Small intestine (tissue), 7 donors: ENCODE data around the gene GCNT4. TPM values are rescaled to one million over a fixed set of nuclear protein-coding genes. Genes with fewer than 3 reads are reported as not detected.

Experiments used
- DNase-seq, 2 donors: peaks; one replicate each; pipeline versions ENCODE4 v3.0.0 to v3.0.0-alpha.2; 2013
- FAIRE-seq: peaks from 2 replicates; lab custom pipeline; 2012; peaks lifted over from hg19 to GRCh38; lab: Jason Lieb, UNC
- H3K27ac ChIP-seq, 3 donors: one replicate each; pipeline ENCODE4 v1.5.1; 2013; ENCODE audit warnings: low read length in 2 of 3, mild to moderate bottlenecking in 2 of 3, control low read depth in 1 of 3, inconsistent platforms in 1 of 3, low read depth in 1 of 3, moderate library complexity in 1 of 3
- H3K27me3 ChIP-seq, 3 donors: one replicate each; pipeline ENCODE4 v1.6.1; 2013; ENCODE audit warnings: low read length in 3 of 3, inconsistent platforms in 1 of 3; ENCODE audit not compliant: control insufficient read depth in 3 of 3, insufficient read depth in 3 of 3
- H3K36me3 ChIP-seq, 3 donors: one replicate each; pipeline ENCODE4 v1.6.1; 2013; ENCODE audit warnings: low read length in 3 of 3, inconsistent platforms in 1 of 3, low read depth in 1 of 3, mild to moderate bottlenecking in 1 of 3, moderate library complexity in 1 of 3; ENCODE audit not compliant: control insufficient read depth in 3 of 3, insufficient read depth in 2 of 3
- H3K4me1 ChIP-seq, 3 donors: one replicate each; pipeline ENCODE4 v1.6.1; 2013; ENCODE audit warnings: low read length in 2 of 3, inconsistent platforms in 1 of 3, low read depth in 1 of 3, mild to moderate bottlenecking in 1 of 3, moderate library complexity in 1 of 3; ENCODE audit not compliant: control insufficient read depth in 3 of 3, insufficient read depth in 2 of 3
- H3K4me3 ChIP-seq, 3 donors: one replicate each; pipeline ENCODE4 v1.5.1; 2013; ENCODE audit warnings: low read length in 3 of 3, control low read depth in 1 of 3, inconsistent platforms in 1 of 3, low read depth in 1 of 3, mild to moderate bottlenecking in 1 of 3, moderate library complexity in 1 of 3
- H3K9me3 ChIP-seq, 2 donors: one replicate each; pipeline ENCODE4 v1.6.1; 2013; ENCODE audit warnings: low read depth in 1 of 2, low read length in 1 of 2; ENCODE audit not compliant: control insufficient read depth in 2 of 2, insufficient read depth in 1 of 2
- WGBS, 3 donors: extraction: QIAGEN DNeasy Blood & Tissue Kit; methylation state at CpG; one replicate each; pipeline ENCODE4 v1.1.7; 2013; 5-methylcytosine and 5-hydroxymethylcytosine counted together
- polyA plus RNA-seq, 4 donors: library from polyadenylated mRNA; stranded (reverse) in 3 of 4; unstranded in 1 of 4; fragments of 200-250 nt in 3 of 4; fragments of 120-200 nt in 1 of 4; gene quantifications; one replicate each; pipeline versions ENCODE4 v1.2.1 to v1.2.3, GENCODE V29; 2013
- donor health status: healthy with polysubstance abuse.
- donor health status: control.
- donor health status: control.
- donor health status: Bipolar disorder and iron deficiency.
- donor health status: healthy.

GCNT4 gene
- polyA plus RNA-seq, 4 donors: 4.7 to 26.0 (median 13.3) TPM

DNA sequence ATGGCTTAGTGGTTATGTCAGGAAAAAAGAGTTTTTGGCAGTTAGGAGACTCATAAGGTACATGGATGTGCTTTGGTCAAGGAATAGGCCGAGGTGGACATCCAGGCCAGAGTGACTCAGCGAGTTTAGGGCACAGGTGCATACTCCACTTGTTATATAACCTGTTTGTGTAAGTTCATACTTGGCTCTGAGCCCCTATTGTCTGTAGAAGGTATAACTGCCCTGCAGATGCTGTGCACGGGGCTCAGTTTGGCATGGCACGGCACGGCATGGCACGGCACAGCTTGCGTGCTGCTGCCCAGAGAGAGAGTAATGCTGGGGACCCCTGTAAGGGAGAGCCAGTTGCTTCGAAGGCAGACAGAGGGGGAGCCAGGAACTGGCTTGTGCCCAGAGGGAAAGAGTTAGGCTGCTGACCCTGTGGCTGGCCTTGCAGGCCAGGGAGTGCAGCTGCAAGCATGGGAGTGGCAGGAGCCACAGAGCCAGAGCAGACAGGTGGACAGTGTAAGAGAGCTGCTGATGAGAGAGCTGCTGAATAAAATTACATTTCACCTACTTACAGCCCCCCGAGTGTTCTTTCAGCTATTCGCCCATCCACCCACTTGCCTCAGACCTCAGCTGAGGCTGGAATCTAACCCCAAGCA lies 32.2 kb downstream of the GCNT4 start:
- no peaks in the 10 kb centered on the region for H3K36me3 ChIP-seq
- 72 to 81% (median 73%) methylated on average over 10 of the region's 10 CpGs for WGBS, 3 donors
- DNase-seq (peak in 1 of 2 donors; percentile 21), FAIRE-seq (no peak)
- H3K27ac ChIP-seq: no peak overlapping the region
- no peaks in the 10 kb centered on the region for H3K9me3 ChIP-seq
- no peak overlapping the region for H3K4me3 ChIP-seq
- peaks cover 0 to 6% (median 0%) of the 10 kb centered on the region in 3 donors for H3K4me1 ChIP-seq
- no peaks in the 10 kb centered on the region for H3K27me3 ChIP-seq

DNA sequence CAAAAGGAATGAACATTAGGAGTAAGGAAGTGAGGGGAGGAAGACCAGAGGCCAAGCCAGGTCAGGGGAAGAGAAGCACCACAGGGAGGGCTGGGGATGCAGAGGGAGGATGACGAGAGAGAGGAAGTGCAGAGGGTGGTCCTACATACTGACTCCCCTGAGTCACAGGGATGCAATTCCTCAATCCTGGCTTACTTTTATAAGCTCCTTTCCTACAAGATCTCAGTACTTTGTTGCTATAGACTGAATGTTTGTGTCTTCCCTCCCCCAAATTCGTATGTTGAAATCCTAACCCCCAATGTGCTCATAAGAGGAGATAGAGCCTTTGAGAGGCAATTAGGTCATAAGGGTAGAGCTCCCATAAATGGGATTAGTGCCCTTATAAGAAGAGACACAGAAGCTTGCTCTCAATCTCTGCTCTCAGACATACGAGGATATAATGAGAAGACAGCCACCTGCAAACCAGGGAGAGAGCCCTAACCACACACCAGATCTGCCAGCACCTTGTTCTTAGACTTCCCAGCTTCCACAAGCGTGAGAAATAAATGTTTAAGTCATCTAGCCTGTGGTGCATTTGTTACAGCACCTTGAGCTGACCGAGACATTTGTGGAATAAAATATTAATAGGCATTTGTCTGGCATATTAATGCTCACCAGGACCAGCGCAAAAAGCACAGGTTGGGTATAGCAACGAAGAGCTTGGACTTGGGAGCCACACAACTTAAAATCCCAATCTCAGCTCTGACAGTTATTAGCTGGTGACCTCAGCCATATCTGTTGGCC lies 33.4 kb downstream of the GCNT4 start:
- DNase-seq: no peak
- Histone ChIP-seq H3K9me3 (no peaks in the 10 kb centered on the region), H3K36me3 (no peaks in the 10 kb centered on the region), H3K4me3 (no peak overlapping the region), H3K4me1 (peaks cover 0 to 6% (median 0%) of the 10 kb centered on the region in 3 donors), H3K27ac (no peak overlapping the region), H3K27me3 (no peaks in the 10 kb centered on the region)
- no peak for FAIRE-seq
- 78 to 88% (median 81%) methylated on average over 7 of the region's 7 CpGs for WGBS, 3 donors

DNA sequence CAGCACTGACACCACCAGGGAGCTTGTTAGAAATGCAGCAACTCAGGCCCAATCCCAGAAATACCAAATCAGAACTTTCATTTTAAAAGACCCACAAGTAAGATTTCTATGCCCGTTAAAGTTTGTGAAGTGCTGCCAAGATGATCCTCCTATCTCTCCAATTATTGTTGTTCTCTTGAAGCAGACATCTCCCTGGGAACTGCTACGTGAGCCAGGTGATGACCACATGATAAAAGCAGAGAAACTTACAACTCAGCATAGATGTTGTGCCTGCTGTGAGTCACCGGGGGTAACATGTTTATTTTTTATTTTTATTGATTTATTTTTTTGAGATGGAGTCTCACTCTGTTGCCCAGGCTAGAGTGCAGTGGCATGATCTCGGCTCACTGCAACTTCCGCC lies 34.4 kb downstream of the GCNT4 start:
- FAIRE-seq (no peak), DNase-seq (no peak)
- H3K36me3 ChIP-seq: no peaks in the 10 kb centered on the region
- no peak overlapping the region for H3K4me3 ChIP-seq
- no peak overlapping the region for H3K27ac ChIP-seq
- no peaks in the 10 kb centered on the region for H3K9me3 ChIP-seq
- H3K27me3 ChIP-seq: no peaks in the 10 kb centered on the region
- peaks cover 0 to 6% (median 0%) of the 10 kb centered on the region in 3 donors for H3K4me1 ChIP-seq
- WGBS, 3 donors: 80 to 85% (median 80%) methylated on average over 5 of the region's 5 CpGs

DNA sequence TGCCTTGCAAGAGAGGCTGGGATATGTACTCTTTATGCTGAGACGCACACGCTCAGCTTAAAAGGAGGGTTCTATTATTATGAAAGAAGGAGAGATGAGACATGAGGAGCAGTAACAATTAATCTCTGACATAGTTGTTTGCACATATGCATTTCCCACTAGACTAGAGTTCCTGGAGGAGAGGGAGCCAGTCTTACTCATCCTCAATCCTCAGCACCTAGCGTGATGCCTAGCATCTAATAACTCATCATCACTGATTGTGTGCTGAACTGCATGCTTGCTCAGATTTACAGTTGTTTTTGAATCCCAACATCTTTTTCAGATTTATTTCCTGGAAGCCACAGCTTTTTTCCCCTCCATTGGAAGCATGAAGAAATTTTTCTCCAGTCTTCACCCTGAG lies 35.5 kb downstream of the GCNT4 start:
- no peaks in the 10 kb centered on the region for H3K27me3 ChIP-seq
- H3K4me3 ChIP-seq: no peak overlapping the region
- no peak overlapping the region for H3K27ac ChIP-seq
- H3K9me3 ChIP-seq: no peaks in the 10 kb centered on the region
- FAIRE-seq (no peak), DNase-seq (no peak)
- 89 to 95% (median 94%) methylated on average over 3 of the region's 3 CpGs for WGBS, 3 donors
- peaks cover 0 to 6% (median 0%) of the 10 kb centered on the region in 3 donors for H3K4me1 ChIP-seq
- peaks cover 0 to 2% (median 0%) of the 10 kb centered on the region in 3 donors for H3K36me3 ChIP-seq

DNA sequence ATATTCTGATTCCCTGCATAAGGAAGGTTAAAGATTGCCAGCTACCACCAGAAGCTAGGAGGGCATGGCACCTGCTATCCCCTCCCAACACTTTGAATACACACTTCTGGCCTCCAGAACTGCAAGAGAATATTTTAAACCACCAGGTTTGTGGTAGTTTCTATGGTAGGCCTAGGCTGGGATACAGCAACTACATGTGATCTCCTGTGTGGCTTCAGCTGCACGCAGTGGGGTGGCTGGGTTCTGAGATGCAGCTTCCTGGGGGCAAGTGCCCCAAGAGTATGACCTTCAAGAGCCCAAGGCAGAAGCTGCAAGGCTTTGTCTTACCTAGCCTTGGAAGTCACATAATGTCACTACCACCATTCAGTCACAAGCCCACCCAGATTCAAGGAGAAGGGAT lies 39.6 kb downstream of the GCNT4 start:
- no peaks in the 10 kb centered on the region for H3K27me3 ChIP-seq
- H3K9me3 ChIP-seq: no peaks in the 10 kb centered on the region
- FAIRE-seq (no peak), DNase-seq (no peak)
- WGBS, 3 donors: 81 to 100% (median 92%) methylated on average over 1 of the region's 1 CpG
- H3K36me3 ChIP-seq: peaks cover 0 to 2% (median 0%) of the 10 kb centered on the region in 3 donors
- H3K4me3 ChIP-seq: no peak overlapping the region
- H3K27ac ChIP-seq: no peak overlapping the region
- H3K4me1 ChIP-seq: no peaks in the 10 kb centered on the region

DNA sequence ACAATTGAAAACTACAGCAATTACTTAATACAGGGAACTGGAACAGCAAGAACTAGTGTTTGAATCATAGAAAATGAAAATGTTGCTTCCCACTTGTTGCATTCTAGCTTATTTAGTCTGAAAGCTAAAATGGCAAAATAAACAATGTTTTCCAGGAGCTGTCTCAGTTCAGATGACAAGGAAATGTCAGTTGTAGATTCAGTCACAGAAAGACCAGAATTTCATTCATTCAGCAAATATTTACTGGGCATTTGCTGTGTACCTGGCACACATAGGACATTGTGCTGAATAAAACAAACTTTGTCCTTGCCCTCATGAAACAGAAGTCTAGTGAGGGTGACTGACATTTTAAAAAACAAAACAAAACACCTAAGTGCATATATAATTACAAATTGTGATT lies 41.5 kb downstream of the GCNT4 start:
- no peaks in the 10 kb centered on the region for H3K4me1 ChIP-seq
- FAIRE-seq (no peak), DNase-seq (no peak)
- peaks cover 0 to 2% (median 0%) of the 10 kb centered on the region in 3 donors for H3K36me3 ChIP-seq
- H3K27ac ChIP-seq: no peak overlapping the region
- H3K4me3 ChIP-seq: no peak overlapping the region
- H3K27me3 ChIP-seq: no peaks in the 10 kb centered on the region
- peaks cover 0 to 4% of the 10 kb centered on the region in 2 donors for H3K9me3 ChIP-seq

DNA sequence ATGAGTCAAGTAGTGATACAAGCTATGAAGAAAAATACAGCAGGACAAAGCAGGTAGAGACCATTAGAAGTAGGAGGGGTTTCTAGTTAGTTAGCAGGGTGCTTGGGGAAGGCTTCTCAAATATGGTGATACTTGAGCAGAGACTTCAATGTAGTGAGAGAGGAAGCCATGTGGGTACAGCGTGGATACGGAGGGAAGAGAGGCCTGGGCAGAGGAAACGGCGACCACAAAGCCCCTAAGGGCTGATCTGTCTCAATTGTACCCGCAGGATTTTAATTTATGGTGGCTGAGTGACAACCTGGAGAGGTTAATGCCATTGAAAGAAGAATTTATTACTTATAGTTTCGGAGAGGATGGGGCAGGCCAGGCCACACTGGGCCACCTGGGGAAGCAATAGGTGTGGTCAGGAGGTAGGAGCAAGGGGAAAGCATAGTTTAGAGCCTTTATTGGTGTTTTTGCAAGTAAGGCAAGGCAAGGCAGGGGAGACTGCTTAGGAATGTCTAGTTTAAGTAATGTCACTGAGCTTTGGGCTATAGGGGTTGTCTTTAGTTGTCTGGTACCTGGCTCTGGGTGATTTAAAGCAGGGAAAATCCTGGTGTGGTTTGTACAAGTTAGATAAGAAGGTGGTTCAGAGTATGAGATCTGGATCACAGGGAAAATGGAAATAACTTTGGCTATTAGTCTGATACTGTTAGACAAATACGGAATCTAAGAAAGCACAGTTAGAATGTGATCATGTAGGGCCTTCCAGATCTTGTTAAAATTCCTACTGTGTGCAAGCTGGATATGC lies 42.6 kb downstream of the GCNT4 start:
- no peaks in the 10 kb centered on the region for H3K4me1 ChIP-seq
- 61 to 68% (median 63%) methylated on average over 7 of the region's 7 CpGs for WGBS, 3 donors
- peaks cover 0 to 2% (median 0%) of the 10 kb centered on the region in 3 donors for H3K36me3 ChIP-seq
- peaks cover 0 to 13% of the 10 kb centered on the region in 2 donors for H3K9me3 ChIP-seq
- H3K27me3 ChIP-seq: no peaks in the 10 kb centered on the region
- H3K4me3 ChIP-seq: no peak overlapping the region
- no peak overlapping the region for H3K27ac ChIP-seq
- no peak for DNase-seq
- no peak for FAIRE-seq
